IPS-18c (cell line): Measurements from ENCODE around the gene NEK11.

ENCODE experiments used
- H3K4me3 ChIP-seq: 2 replicates; pipeline ENCODE4 v1.7.0; 2013; ENCODE audit warnings: low read depth, mild to moderate bottlenecking, low read length, moderate library complexity; ENCODE audit not compliant: insufficient read depth
- H3K9me3 ChIP-seq: one replicate; pipeline ENCODE4 v1.6.1; 2013; ENCODE audit warnings: mild to moderate bottlenecking, low read length, moderate library complexity; ENCODE audit not compliant: control insufficient read depth, insufficient read depth

The NEK11 gene

DNA sequence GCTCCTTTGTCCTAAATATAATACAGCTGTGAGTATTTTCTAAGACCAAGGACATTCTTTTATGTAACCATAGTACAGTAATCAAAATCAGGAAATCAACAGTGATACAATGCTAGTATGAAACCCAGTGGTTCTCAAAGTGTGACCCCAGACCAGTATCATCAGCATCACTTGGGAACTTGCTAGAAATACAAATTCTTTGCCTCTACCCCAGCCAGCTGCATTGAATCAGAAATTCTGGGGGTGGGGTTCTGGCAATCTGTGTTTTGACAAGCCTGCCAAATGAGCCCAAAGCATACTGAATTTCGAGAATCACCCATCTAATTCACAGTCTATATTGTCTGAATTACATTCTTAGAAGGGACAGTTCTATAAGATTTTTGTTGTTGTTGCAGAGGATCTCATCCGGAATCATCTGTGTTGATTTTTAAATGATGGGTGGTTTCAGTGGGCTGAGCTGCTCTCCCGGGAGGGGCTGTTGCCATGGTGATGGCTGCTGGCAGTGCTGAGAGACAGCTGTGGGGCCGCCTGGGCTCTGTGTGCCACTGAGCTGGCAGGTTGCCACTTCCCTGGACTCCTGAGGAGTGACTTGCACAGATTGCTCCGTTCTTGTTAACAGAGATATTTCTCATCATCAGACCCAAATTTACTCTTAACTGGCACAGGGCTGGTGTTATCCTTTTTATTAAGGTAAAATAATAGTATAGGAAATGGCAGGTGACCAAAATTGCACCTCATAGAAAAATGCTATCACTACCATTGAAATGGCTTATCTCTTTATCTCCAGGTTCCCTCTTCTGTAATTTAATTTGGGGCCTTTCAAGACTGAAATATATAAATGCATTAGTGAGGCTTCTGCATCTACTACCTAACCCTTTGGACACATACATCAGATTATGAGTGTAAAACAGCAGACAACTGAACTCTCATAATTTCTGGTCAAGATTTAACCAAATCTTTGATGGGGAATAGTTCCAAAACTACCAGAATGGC, 56.5 kb downstream of the NEK11 start:
- H3K4me3 ChIP-seq, result no peak overlapping the region

GRCh38 chr3:131091768-131092167, 65.1 kb downstream of the NEK11 start:
- no peaks in the 10 kb centered on the region for H3K9me3 ChIP-seq
- no peak overlapping the region for H3K4me3 ChIP-seq

More for the DNA sequence above, 56.5 kb downstream of the NEK11 start:
- no peaks in the 10 kb centered on the region for H3K9me3 ChIP-seq

DNA sequence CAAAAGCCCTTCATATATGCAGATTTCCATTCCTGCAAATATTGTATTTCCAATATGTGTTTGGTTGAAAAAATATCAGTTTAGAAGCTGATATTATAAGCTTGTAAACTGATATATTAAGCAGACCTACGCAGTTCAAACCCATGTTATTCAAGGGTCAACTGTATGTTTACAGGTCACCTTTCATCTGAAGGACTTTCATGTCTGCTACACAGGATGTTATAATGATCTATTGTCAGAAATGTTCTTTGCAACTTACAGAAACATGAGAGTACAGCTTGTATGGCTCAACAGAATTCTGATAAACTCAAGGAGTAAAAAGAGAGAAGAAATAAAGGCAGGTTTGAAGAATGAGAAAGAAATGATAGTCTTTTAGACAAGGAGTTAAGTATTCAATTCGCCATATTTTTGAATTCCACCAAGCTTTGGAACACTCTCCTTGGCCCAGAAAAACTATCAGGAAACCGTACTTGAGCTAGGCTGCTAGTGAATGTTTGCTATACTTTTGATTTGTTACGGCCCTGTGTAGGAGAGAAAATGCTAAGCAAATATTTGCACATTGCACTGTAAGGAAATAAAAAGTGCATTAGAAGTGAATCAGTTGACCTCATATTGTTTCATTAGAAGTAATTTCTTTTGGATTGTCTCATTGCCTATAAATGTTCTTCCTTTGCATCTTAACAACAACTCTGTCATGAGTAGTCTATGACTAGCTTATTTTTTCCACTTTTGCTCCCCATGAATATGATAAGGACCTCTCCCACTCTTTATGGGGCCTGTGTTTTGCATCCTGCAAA, 81.2 kb downstream of the NEK11 start:
- Histone ChIP-seq H3K4me3 (no peak overlapping the region), H3K9me3 (no peaks in the 10 kb centered on the region)

GRCh38 chr3:131109156-131109555, 82.5 kb downstream of the NEK11 start:
- Histone ChIP-seq H3K4me3 (no peak overlapping the region), H3K9me3 (no peaks in the 10 kb centered on the region)

DNA sequence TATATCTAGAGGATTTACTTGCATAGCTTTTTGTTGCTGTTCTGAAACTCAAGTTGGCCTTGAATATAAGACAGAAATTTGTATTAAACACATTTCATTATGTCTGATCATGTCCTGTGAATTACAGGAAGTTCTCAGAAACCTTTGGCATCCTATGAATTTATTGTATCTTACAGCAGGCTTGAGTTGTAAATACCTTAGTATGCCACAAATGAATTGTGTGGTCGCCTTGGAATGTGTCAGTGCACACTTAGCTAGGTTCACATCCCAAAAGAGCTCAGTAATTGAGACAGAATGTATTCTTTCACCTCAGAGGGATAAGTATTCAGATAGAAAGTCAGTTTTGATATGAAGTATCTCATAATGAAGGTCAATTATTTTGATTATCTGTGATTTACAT, 83.4 kb downstream of the NEK11 start:
- Histone ChIP-seq H3K4me3 (no peak overlapping the region), H3K9me3 (no peaks in the 10 kb centered on the region)

- Histone ChIP-seq H3K4me3 (no peak overlapping the region), H3K9me3 (peaks cover 2% of the 10 kb centered on the region)
These were observed 87.6 kb downstream of the NEK11 start for GRCh38 chr3:131114256-131114655.

DNA sequence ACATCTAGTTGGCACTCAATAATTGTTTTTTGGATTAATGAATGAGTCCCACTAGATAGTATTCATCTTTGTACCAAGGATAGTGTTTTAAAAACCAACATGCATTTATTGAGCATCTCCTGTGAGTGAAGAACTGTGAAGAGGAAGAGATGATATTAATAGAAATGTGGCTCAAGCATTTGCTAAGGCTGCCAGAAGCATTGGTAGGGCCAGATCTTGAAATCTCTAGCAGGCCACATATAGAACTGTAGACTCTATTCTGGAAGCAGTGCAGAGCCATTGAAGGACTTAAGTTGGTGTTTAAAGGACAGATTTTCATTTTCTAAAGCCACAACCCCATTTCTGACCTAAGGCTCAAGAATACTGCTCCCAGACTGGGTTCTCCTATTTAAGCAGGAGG, 99.0 kb downstream of the NEK11 start:
- Histone ChIP-seq H3K4me3 (no peak overlapping the region), H3K9me3 (no peaks in the 10 kb centered on the region)

- Histone ChIP-seq H3K4me3 (no peak overlapping the region), H3K9me3 (no peaks in the 10 kb centered on the region)
These were observed 114.2 kb downstream of the NEK11 start for GRCh38 chr3:131140891-131141290.

DNA sequence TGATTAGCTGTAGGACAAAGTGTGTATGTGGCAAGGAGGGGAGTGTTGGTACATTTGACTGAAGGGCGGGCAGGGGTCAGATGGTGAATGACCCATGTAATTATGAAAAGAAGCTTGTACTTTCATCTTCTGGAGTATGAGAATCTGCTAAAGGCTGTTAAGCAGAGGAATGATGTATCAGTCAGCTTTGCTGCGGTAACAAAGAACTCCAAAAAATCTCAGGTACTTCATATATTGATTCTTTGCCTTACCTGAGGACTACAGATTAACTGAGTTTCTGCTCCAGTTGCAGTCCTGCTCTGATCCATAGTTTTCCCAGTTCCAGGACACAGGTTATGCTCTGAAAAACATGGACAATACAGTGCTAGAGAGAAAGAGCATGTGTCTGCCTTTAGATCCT, 115.1 kb downstream of the NEK11 start:
- no peaks in the 10 kb centered on the region for H3K9me3 ChIP-seq
- H3K4me3 ChIP-seq, result no peak overlapping the region

DNA sequence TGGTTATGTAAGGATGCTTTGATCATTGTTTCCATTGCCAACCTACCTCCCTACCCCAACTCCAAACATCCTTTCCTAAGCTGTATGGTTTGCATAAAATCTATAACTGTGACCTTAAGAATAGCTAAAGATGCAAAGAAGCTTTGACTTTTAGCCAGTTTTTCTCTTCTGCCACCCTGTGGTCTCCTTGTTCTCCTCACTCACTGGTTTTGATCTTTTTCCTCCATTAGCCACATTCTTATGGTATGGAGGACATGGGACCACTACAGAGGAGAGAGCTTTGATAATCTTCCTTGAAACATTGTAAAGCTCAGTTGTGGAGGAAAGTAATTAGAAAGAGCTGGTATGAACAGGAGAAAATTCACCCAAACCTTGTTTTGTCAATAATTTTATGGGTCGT, 115.9 kb downstream of the NEK11 start:
- Histone ChIP-seq H3K4me3 (no peak overlapping the region), H3K9me3 (no peaks in the 10 kb centered on the region)

DNA sequence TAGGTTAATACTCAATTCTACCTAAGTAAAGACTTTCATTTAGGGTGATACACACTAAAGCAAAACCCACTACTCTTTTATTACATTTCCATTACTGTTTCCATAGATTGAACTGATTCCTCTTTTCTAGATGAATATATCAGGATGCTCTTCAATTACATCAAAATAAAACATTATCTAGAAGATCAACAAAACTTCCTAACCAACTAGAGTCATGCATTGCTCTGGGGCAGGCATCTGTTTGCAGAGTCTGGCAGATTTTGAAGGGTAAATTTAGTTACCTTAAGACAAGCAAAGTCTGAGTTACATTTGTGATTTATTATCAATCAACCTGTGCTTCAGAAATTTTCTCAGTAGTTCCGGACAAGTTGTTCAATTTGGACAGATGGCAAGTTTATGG, 117.1 kb downstream of the NEK11 start:
- H3K9me3 ChIP-seq, result no peaks in the 10 kb centered on the region
- H3K4me3 ChIP-seq, result no peak overlapping the region

GRCh38 chr3:131147534-131147933, 120.9 kb downstream of the NEK11 start:
- no peak overlapping the region for H3K4me3 ChIP-seq
- H3K9me3 ChIP-seq, result no peaks in the 10 kb centered on the region

GRCh38 chr3:131158434-131158833, 131.8 kb downstream of the NEK11 start:
- no peaks in the 10 kb centered on the region for H3K9me3 ChIP-seq
- no peak overlapping the region for H3K4me3 ChIP-seq

- Histone ChIP-seq H3K4me3 (no peak overlapping the region), H3K9me3 (no peaks in the 10 kb centered on the region)
These were observed 135.8 kb downstream of the NEK11 start for GRCh38 chr3:131162516-131162915.

GRCh38 chr3:131167867-131168266, 141.2 kb downstream of the NEK11 start:
- H3K4me3 ChIP-seq, result no peak overlapping the region
- no peaks in the 10 kb centered on the region for H3K9me3 ChIP-seq

DNA sequence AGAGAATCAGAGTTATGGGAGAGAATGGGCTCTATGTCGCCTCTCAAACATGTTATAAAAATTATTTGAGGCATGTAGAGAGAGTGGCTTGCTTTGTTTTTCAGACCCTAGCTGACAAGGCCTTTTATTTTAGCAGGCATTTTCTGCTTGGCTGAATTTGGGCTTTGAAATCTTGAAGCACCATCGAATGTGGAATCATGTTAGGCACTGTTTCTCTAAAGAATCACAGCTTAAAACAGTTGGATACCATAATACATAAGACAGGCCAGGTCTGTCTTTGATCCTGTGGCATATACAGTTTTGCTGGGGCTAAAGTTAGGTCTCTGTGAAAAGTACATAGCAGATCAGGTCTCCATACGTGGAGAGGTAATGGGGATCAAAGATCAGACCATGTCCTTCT, 142.7 kb downstream of the NEK11 start:
- H3K9me3 ChIP-seq, result no peaks in the 10 kb centered on the region

DNA sequence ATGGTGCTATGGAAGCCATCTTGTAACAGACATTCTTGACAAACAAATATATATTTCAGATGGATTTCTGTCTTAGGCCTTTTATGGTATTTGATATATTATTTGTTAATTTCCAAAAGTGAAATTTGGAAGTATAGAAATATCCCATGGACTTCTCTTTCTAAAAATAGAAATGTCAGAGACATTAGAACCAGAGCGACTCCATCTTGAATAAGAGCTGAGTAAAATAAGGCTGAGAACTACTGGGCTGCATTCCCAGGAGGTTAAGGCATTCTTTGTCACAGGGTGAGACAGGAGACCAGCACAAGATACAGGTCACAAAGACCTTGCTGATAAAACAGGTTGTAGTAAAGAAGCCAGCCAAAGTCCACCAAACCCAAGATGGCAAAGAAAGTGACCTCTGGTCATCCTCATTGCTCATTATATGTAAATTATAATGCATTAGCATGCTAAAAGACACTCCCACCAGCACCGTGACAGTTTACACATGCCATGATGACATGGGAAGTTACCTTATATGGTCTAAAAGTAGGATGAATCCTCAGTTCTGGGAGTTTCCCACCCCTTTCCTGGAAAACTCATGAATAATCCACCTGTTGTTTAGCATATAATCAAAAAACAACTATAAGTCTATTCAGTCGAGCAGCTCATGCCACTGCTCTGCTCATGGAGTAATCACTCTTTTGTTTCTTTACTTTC, 146.0 kb downstream of the NEK11 start:
- no peak overlapping the region for H3K4me3 ChIP-seq
- H3K9me3 ChIP-seq, result no peaks in the 10 kb centered on the region

More for the DNA sequence above, 142.7 kb downstream of the NEK11 start:
- H3K4me3 ChIP-seq, result no peak overlapping the region
